HEK293 (cell line): ENCODE results near the gene DNAH11.
A peak's percentile ranks its signal among the peaks of the same experiment; 100 is the strongest.

ENCODE experiments used
- CTCF ChIA-PET: fragments of 350-600 bp; formaldehyde crosslinking; extraction: SDS; loops from one replicate; lab custom pipeline; 2021; ENCODE audit warnings: antibody characterized with exemption; lab: Yijun Ruan, JAX
- POLR2A ChIA-PET: fragments of 300-600 bp; formaldehyde crosslinking; extraction: SDS; loops from one replicate; lab custom pipeline; 2020; ENCODE audit warnings: antibody characterized with exemption, inconsistent platforms; lab: Yijun Ruan, JAX
- H3K27ac ChIP-seq: fragments of 200-500 bp; sonication (Bioruptor generic); 2 replicates; pipeline ENCODE4 v1.5.1; 2014; ENCODE audit warnings: low read depth, low read length, control low read depth, inconsistent platforms; ENCODE audit errors: extremely low read depth
- H3K36me3 ChIP-seq, 2 experiments: fragments of 200-500 bp in 1 of 2; sonication (Bioruptor generic) in 1 of 2; 1 replicate in 1 of 2; 2 replicates in 1 of 2; pipeline ENCODE4 v1.5.1; 2014 to 2017; ENCODE audit warnings: inconsistent platforms in 2 of 2, low read length in 2 of 2; ENCODE audit not compliant: control insufficient read depth in 2 of 2, insufficient read depth in 1 of 2
- H3K4me1 ChIP-seq: fragments of 200-500 bp; sonication (Bioruptor generic); 2 replicates; pipeline ENCODE4 v1.5.1; 2014; ENCODE audit warnings: mild to moderate bottlenecking, low read length, inconsistent platforms; ENCODE audit not compliant: control insufficient read depth, insufficient read depth
- H3K4me3 ChIP-seq: 2 replicates; pipeline ENCODE4 v1.5.1; 2011; ENCODE audit warnings: low read depth, mild to moderate bottlenecking, control low read depth, low read length, moderate library complexity
- H3K9me3 ChIP-seq: fragments of 200-500 bp; sonication (Bioruptor generic); 2 replicates; pipeline ENCODE4 v1.5.1; 2014; ENCODE audit warnings: low read depth, low read length, inconsistent platforms; ENCODE audit not compliant: control insufficient read depth, insufficient read depth
- BCL11A ChIP-seq: fragments of 450-650 bp; formaldehyde crosslinking; IDR thresholded peaks from 2 replicates; pipeline ENCODE4 v1.5.1; 2016; ENCODE audit warnings: low read depth, missing biosample characterization, missing genetic modification characterization
- FEZF1 ChIP-seq: fragments of 450-650 bp; formaldehyde crosslinking; IDR thresholded peaks from 2 replicates; pipeline ENCODE4 v1.5.1; 2016; ENCODE audit warnings: missing biosample characterization, missing genetic modification characterization
- GLI4 ChIP-seq: fragments of 450-650 bp; formaldehyde crosslinking; IDR thresholded peaks from 2 replicates; pipeline ENCODE4 v1.5.1; 2016; ENCODE audit warnings: missing biosample characterization, missing genetic modification characterization
- KLF8 ChIP-seq: fragments of 450-650 bp; formaldehyde crosslinking; IDR thresholded peaks from 2 replicates; pipeline ENCODE4 v1.5.1; 2016; ENCODE audit warnings: missing biosample characterization, missing genetic modification characterization
- WT1 ChIP-seq: fragments of 450-650 bp; formaldehyde crosslinking; IDR thresholded peaks from 2 replicates; pipeline ENCODE4 v1.5.1; 2016; ENCODE audit warnings: missing biosample characterization, missing genetic modification characterization
- ZBTB1 ChIP-seq: fragments of 450-650 bp; formaldehyde crosslinking; IDR thresholded peaks from 2 replicates; pipeline ENCODE4 v1.5.1; 2016; ENCODE audit warnings: missing biosample characterization, missing genetic modification characterization
- ZNF366 ChIP-seq: fragments of 450-650 bp; formaldehyde crosslinking; conservative IDR thresholded peaks from 2 replicates; pipeline ENCODE4 v1.5.1; 2016; ENCODE audit warnings: missing biosample characterization, missing genetic modification characterization
- ZNF37A ChIP-seq: fragments of 450-650 bp; IDR thresholded peaks from 2 replicates; pipeline ENCODE4 v1.5.1; 2018; ENCODE audit warnings: missing biosample characterization, missing genetic modification characterization
- ZNF510 ChIP-seq: fragments of 450-650 bp; formaldehyde crosslinking; IDR thresholded peaks from 2 replicates; pipeline ENCODE4 v1.5.1; 2018; ENCODE audit warnings: mild to moderate bottlenecking, missing genetic modification characterization, missing biosample characterization; ENCODE audit not compliant: insufficient replicate concordance
- ZNF514 ChIP-seq: fragments of 450-650 bp; formaldehyde crosslinking; IDR thresholded peaks from 2 replicates; pipeline ENCODE4 v1.5.1; 2016; ENCODE audit warnings: missing biosample characterization, missing genetic modification characterization
- ZNF600 ChIP-seq: fragments of 450-650 bp; formaldehyde crosslinking; IDR thresholded peaks from 2 replicates; pipeline ENCODE4 v1.5.1; 2016; ENCODE audit warnings: missing biosample characterization, missing genetic modification characterization
- ZNF660 ChIP-seq: fragments of 450-650 bp; IDR thresholded peaks from 2 replicates; pipeline ENCODE4 v1.5.1; 2018; ENCODE audit warnings: missing biosample characterization, mild to moderate bottlenecking, missing genetic modification characterization
- TF ChIP-seq, protein P1 (sequence below): fragments of 450-650 bp; formaldehyde crosslinking; IDR thresholded peaks from 2 replicates; pipeline ENCODE4 v1.5.1; 2016; ENCODE audit warnings: missing biosample characterization, missing genetic modification characterization
- TF ChIP-seq, protein P2 (sequence below): IDR thresholded peaks from 2 replicates; pipeline ENCODE4 v1.6.1; 2011; ENCODE audit warnings: mild to moderate bottlenecking, low read depth, low read length, borderline replicate concordance
- TF ChIP-seq, protein P3 (sequence below): sonication (generic); formaldehyde crosslinking; IDR thresholded peaks from 2 replicates; pipeline ENCODE4 v1.8.1; 2022; ENCODE audit warnings: mild to moderate bottlenecking, moderate library complexity, missing genetic modification reagents
- TF ChIP-seq, protein P4 (sequence below): fragments of 450-650 bp; formaldehyde crosslinking; IDR thresholded peaks from 2 replicates; pipeline ENCODE4 v1.5.1; 2017; ENCODE audit warnings: missing biosample characterization, missing genetic modification characterization
- TF ChIP-seq, protein P5 (sequence below): fragments of 450-650 bp; formaldehyde crosslinking; IDR thresholded peaks from 2 replicates; pipeline ENCODE4 v1.5.0; 2017; ENCODE audit warnings: missing biosample characterization, missing genetic modification characterization, borderline replicate concordance
- TF ChIP-seq, protein P6 (sequence below): fragments of 450-650 bp; formaldehyde crosslinking; IDR thresholded peaks from 2 replicates; pipeline ENCODE4 v1.5.1; 2016; ENCODE audit warnings: missing biosample characterization, missing genetic modification characterization
- TF ChIP-seq, protein P7 (sequence below): fragments of 450-650 bp; IDR thresholded peaks from 2 replicates; pipeline ENCODE4 v1.5.1; 2018; ENCODE audit warnings: missing biosample characterization, mild to moderate bottlenecking, missing genetic modification characterization
- TF ChIP-seq, protein P8 (sequence below): fragments of 450-650 bp; formaldehyde crosslinking; IDR thresholded peaks from 2 replicates; pipeline ENCODE4 v1.5.1; 2017; ENCODE audit warnings: missing biosample characterization, mild to moderate bottlenecking, missing genetic modification characterization, moderate library complexity
- TF ChIP-seq, protein P9 (sequence below): fragments of 450-650 bp; formaldehyde crosslinking; IDR thresholded peaks from 2 replicates; pipeline ENCODE4 v1.5.1; 2016; ENCODE audit warnings: missing biosample characterization, missing genetic modification characterization

Gene DNAH11

DNA sequence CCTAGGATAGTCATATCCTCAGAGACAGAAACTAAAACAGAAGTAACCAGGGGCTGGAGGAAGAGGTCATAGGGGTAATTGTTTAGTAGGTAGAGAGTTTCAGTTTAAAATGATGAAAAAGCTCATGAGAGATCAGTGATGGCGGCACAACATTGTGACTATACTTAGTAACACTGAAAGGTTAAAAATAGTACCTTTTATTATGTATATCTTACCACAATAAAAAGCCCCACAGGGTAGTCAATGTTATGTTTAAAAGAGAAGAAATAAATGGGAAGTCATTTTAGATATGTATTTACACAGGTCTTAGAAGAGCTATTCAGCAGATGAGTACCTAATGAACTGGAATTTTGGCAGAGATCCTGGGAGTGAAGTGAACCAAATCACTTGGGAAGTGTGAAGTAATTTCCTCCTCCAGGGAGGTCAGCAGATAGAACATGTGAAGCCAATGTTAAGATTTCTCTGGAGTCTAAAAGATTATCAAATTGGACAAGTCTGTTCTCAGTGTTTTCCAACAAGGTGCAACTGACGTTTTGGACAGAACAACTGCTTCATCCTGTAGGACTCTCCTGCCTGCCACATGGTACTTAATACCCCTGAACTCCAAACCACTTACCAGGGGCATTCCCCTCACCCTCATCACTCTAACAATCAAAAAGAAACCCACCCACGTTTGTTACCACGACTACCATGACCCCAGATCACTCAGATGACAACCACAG lies 396.5 kb downstream of the DNAH11 start:
- ChIA-PET CTCF (interaction anchor here (0.5 to 2.3 kb wide), 5 partner anchors 62 to 688 kb away, joined by 3 to 8 read pairs (median 4); no protein-coding TSS in a partner anchor), POLR2A (interaction anchor here (0.6 kb wide), 3 partner anchors 110 to 866 kb away, joined by 3 to 5 read pairs (median 3); no protein-coding TSS in a partner anchor)
- Histone ChIP-seq H3K4me1 (peaks cover 42% of the 10 kb centered on the region), H3K27ac (peak overlapping the region; percentile 29; the same call in 1 of the 2 replicates), H3K4me3 (no peak overlapping the region), H3K36me3 (peaks cover 9 to 12% of the 10 kb centered on the region in 2 experiments), H3K9me3 (no peaks in the 10 kb centered on the region)
- TF ChIP-seq, protein P1, sequence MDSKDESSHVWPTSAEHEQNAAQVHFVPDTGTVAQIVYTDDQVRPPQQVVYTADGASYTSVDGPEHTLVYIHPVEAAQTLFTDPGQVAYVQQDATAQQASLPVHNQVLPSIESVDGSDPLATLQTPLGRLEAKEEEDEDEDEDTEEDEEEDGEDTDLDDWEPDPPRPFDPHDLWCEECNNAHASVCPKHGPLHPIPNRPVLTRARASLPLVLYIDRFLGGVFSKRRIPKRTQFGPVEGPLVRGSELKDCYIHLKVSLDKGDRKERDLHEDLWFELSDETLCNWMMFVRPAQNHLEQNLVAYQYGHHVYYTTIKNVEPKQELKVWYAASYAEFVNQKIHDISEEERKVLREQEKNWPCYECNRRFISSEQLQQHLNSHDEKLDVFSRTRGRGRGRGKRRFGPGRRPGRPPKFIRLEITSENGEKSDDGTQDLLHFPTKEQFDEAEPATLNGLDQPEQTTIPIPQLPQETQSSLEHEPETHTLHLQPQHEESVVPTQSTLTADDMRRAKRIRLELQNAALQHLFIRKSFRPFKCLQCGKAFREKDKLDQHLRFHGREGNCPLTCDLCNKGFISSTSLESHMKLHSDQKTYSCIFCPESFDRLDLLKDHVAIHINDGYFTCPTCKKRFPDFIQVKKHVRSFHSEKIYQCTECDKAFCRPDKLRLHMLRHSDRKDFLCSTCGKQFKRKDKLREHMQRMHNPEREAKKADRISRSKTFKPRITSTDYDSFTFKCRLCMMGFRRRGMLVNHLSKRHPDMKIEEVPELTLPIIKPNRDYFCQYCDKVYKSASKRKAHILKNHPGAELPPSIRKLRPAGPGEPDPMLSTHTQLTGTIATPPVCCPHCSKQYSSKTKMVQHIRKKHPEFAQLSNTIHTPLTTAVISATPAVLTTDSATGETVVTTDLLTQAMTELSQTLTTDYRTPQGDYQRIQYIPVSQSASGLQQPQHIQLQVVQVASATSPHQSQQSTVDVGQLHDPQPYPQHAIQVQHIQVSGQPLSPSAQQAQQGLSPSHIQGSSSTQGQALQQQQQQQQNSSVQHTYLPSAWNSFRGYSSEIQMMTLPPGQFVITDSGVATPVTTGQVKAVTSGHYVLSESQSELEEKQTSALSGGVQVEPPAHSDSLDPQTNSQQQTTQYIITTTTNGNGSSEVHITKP (tag by site-specific recombination), result no peak
- TF ChIP-seq BCL11A (tag by site-specific recombination), result no peak
- TF ChIP-seq, protein P2, sequence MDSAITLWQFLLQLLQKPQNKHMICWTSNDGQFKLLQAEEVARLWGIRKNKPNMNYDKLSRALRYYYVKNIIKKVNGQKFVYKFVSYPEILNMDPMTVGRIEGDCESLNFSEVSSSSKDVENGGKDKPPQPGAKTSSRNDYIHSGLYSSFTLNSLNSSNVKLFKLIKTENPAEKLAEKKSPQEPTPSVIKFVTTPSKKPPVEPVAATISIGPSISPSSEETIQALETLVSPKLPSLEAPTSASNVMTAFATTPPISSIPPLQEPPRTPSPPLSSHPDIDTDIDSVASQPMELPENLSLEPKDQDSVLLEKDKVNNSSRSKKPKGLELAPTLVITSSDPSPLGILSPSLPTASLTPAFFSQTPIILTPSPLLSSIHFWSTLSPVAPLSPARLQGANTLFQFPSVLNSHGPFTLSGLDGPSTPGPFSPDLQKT, result no peak
- TF ChIP-seq, protein P3, sequence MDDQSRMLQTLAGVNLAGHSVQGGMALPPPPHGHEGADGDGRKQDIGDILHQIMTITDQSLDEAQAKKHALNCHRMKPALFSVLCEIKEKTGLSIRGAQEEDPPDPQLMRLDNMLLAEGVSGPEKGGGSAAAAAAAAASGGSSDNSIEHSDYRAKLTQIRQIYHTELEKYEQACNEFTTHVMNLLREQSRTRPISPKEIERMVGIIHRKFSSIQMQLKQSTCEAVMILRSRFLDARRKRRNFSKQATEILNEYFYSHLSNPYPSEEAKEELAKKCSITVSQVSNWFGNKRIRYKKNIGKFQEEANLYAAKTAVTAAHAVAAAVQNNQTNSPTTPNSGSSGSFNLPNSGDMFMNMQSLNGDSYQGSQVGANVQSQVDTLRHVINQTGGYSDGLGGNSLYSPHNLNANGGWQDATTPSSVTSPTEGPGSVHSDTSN (CRISPR knock-in tag), result no peak
- TF ChIP-seq WT1 (tag by site-specific recombination), result peak; percentile 59
- peak; percentile 45; the same call in 1 of the 2 replicates for TF ChIP-seq KLF8 (tag by site-specific recombination)
- TF ChIP-seq, protein P4, sequence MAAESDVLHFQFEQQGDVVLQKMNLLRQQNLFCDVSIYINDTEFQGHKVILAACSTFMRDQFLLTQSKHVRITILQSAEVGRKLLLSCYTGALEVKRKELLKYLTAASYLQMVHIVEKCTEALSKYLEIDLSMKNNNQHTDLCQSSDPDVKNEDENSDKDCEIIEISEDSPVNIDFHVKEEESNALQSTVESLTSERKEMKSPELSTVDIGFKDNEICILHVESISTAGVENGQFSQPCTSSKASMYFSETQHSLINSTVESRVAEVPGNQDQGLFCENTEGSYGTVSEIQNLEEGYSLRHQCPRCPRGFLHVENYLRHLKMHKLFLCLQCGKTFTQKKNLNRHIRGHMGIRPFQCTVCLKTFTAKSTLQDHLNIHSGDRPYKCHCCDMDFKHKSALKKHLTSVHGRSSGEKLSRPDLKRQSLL (tag by site-specific recombination), result no peak
- no peak for TF ChIP-seq ZNF514 (tag by site-specific recombination)
- TF ChIP-seq, protein P5, sequence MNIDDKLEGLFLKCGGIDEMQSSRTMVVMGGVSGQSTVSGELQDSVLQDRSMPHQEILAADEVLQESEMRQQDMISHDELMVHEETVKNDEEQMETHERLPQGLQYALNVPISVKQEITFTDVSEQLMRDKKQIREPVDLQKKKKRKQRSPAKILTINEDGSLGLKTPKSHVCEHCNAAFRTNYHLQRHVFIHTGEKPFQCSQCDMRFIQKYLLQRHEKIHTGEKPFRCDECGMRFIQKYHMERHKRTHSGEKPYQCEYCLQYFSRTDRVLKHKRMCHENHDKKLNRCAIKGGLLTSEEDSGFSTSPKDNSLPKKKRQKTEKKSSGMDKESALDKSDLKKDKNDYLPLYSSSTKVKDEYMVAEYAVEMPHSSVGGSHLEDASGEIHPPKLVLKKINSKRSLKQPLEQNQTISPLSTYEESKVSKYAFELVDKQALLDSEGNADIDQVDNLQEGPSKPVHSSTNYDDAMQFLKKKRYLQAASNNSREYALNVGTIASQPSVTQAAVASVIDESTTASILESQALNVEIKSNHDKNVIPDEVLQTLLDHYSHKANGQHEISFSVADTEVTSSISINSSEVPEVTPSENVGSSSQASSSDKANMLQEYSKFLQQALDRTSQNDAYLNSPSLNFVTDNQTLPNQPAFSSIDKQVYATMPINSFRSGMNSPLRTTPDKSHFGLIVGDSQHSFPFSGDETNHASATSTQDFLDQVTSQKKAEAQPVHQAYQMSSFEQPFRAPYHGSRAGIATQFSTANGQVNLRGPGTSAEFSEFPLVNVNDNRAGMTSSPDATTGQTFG (tag by site-specific recombination), result no peak
- TF ChIP-seq ZNF660 (tag by site-specific recombination), result no peak
- TF ChIP-seq, protein P6, sequence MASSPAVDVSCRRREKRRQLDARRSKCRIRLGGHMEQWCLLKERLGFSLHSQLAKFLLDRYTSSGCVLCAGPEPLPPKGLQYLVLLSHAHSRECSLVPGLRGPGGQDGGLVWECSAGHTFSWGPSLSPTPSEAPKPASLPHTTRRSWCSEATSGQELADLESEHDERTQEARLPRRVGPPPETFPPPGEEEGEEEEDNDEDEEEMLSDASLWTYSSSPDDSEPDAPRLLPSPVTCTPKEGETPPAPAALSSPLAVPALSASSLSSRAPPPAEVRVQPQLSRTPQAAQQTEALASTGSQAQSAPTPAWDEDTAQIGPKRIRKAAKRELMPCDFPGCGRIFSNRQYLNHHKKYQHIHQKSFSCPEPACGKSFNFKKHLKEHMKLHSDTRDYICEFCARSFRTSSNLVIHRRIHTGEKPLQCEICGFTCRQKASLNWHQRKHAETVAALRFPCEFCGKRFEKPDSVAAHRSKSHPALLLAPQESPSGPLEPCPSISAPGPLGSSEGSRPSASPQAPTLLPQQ (tag by site-specific recombination), result no peak
- TF ChIP-seq GLI4 (tag by site-specific recombination), result no peak
- peak; percentile 52 for TF ChIP-seq FEZF1 (tag by site-specific recombination)
- no peak for TF ChIP-seq ZNF510 (tag by site-specific recombination)
- TF ChIP-seq, protein P7, sequence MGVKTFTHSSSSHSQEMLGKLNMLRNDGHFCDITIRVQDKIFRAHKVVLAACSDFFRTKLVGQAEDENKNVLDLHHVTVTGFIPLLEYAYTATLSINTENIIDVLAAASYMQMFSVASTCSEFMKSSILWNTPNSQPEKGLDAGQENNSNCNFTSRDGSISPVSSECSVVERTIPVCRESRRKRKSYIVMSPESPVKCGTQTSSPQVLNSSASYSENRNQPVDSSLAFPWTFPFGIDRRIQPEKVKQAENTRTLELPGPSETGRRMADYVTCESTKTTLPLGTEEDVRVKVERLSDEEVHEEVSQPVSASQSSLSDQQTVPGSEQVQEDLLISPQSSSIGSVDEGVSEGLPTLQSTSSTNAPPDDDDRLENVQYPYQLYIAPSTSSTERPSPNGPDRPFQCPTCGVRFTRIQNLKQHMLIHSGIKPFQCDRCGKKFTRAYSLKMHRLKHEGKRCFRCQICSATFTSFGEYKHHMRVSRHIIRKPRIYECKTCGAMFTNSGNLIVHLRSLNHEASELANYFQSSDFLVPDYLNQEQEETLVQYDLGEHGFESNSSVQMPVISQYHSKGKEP (tag by site-specific recombination), result 0 out of 2 replicates have a peak, but pooled peaks have one; percentile 7
- TF ChIP-seq, protein P8, sequence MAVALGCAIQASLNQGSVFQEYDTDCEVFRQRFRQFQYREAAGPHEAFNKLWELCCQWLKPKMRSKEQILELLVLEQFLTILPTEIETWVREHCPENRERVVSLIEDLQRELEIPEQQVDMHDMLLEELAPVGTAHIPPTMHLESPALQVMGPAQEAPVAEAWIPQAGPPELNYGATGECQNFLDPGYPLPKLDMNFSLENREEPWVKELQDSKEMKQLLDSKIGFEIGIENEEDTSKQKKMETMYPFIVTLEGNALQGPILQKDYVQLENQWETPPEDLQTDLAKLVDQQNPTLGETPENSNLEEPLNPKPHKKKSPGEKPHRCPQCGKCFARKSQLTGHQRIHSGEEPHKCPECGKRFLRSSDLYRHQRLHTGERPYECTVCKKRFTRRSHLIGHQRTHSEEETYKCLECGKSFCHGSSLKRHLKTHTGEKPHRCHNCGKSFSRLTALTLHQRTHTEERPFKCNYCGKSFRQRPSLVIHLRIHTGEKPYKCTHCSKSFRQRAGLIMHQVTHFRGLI (tag by site-specific recombination), result no peak
- 0 out of 2 replicates have a peak, but pooled peaks have one; percentile 17 for TF ChIP-seq ZNF366
- TF ChIP-seq ZNF600 (tag by site-specific recombination), result peak; percentile 12; the same call in 1 of the 2 replicates
- TF ChIP-seq, protein P9, sequence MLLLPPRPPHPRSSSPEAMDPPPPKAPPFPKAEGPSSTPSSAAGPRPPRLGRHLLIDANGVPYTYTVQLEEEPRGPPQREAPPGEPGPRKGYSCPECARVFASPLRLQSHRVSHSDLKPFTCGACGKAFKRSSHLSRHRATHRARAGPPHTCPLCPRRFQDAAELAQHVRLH (tag by site-specific recombination), result no peak
- no peak for TF ChIP-seq ZNF37A
- TF ChIP-seq ZBTB1 (tag by site-specific recombination), result no peak
